GM13976 (cell line): ENCODE measurements around the gene CAPN7.

Source experiments
- DNase-seq: peaks from one replicate; pipeline ENCODE4 v3.0.0; 2012; ENCODE audit warnings: low spot score
- CTCF ChIP-seq: IDR thresholded peaks from 2 replicates; pipeline ENCODE4 v1.5.1; 2012; ENCODE audit warnings: borderline replicate concordance, mild to moderate bottlenecking; ENCODE audit not compliant: insufficient read depth; ENCODE audit errors: extremely low read depth, missing control alignments, control extremely low read depth
- in situ Hi-C: fragments of 300-500 bp; cut with MboI; formaldehyde crosslinking; loops from one replicate; pipeline ENCODE4 v1.12.0; 2022; ENCODE audit warnings: low sequenced_read_pairs, mixed read lengths, inconsistent platforms; ENCODE audit not compliant: unreplicated experiment

Gene CAPN7

GRCh38 chr3:15258720-15259119 lies 52.7 kb downstream of the CAPN7 start:
- no peak for TF ChIP-seq CTCF
- DNase-seq, result no peak
- in situ Hi-C loops, result no loop called here

- in situ Hi-C loops, result loop anchor here (10.0 kb wide), 1 partner anchor 294 kb away; no protein-coding TSS in a partner anchor
- DNase-seq, result no peak
- TF ChIP-seq CTCF, result no peak
These were observed 54.5 kb downstream of the CAPN7 start for GRCh38 chr3:15260531-15260930.

- TF ChIP-seq CTCF, result no peak
- DNase-seq, result no peak
- in situ Hi-C loops, result loop anchor here (10.0 kb wide), 1 partner anchor 294 kb away; no protein-coding TSS in a partner anchor
These were observed 55.2 kb downstream of the CAPN7 start for GRCh38 chr3:15261274-15261673.

GRCh38 chr3:15262021-15262420 lies 56.0 kb downstream of the CAPN7 start:
- TF ChIP-seq CTCF, result no peak
- in situ Hi-C loops, result loop anchor here (10.0 kb wide), 1 partner anchor 293 kb away; no protein-coding TSS in a partner anchor

GRCh38 chr3:15263120-15263519 lies 57.1 kb downstream of the CAPN7 start:
- TF ChIP-seq CTCF, result no peak
- no peak for DNase-seq
- in situ Hi-C loops, result loop anchor here (10.0 kb wide), 1 partner anchor 292 kb away; no protein-coding TSS in a partner anchor

More at GRCh38 chr3:15262021-15262420, 56.0 kb downstream of the CAPN7 start:
- DNase-seq, result no peak

- TF ChIP-seq CTCF, result no peak
- in situ Hi-C loops, result loop anchor here (10.0 kb wide), 1 partner anchor 291 kb away; no protein-coding TSS in a partner anchor
- DNase-seq, result no peak
These were observed 57.9 kb downstream of the CAPN7 start for GRCh38 chr3:15263926-15264325.
